ENCODE results near the gene LENG1.

LENG1 gene

DNA sequence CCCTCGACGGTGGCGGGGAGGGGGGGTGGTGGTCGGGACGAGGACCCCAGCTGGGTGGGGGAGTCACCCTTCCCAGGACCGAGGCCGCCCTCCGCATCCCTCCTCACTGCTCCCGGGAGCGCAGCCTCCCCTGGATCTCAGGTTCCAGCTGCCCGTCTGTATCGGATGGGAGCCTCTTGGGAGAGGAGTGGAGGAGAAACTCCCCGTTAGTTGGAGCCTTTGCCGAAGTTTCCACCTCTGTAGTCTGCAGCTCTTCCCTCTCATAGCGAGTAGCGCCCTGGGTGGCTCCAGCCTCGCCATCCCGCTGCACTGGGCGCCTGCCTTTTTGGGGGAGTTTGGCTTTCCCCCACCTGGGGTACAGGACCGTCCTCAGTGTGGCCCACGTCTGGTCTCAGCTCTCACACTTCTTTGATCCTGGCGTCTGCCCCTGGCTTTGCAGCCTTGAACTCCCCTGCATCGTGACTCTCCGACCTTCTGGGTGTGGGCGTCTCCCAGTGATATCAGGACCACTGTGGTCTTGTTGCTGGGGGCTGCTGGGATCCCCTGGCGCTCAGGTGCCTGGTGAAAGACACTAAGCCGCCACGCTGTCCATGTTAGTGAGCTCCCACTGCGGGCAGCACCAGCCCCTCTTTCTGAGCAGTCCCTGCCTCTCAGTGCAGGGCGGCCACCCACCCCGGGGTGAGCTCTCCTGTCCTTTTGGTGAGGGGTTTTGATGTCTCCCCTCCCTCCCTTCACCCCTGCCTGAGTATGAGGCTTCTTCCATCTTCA lies 20.8 kb downstream of the LENG1 start:
- DNase-seq (ENCODE audit: low read depth), result no peak

DNA sequence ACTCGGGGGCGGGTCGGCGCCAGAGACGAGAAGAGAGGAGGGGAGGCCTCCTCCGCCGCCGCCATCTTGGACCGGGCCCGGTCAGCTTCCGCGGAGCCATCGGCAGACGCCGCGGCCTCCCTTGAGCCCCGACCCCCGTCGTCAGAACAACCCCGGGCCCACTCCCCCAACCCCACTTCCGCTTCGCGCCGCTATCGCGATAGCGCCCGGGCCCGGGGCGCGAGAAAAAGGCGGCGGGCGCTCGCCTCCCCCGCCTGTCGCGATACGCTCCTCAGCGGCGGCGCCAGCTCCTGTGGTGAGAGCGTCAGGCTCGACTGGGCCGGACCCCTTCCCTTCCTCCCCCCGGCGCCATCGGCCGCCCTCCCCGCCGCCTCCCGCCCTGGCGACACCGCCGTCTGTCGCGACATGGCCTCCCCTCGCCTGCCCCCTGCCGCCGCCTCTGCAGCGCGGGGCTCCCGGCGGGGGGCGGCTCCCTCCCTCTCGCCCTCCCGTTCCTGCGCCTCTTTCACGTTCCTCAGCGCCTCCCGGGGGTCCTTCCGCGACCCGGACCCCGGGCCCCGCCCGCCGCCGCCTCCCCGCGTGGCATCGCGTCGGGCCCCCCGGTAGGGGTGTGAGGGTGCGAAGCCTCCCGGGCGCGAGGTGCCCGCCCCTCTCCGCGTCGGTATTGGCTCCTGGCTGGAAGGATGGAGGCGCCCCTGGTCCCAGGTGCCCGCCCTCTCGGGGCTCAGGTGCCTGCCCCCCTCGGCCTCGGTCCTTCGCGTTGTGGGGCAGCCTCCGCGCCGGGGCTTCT lies 21.6 kb downstream of the LENG1 start, which contains the start of gene CNOT3:
Gene CNOT3 (plus strand): TSS at position 64 of the 790 bp plus-strand sequence. CDS start 5,217 bp downstream, outside the sequence.
- no peak for DNase-seq (ENCODE audit: low read depth)

DNA sequence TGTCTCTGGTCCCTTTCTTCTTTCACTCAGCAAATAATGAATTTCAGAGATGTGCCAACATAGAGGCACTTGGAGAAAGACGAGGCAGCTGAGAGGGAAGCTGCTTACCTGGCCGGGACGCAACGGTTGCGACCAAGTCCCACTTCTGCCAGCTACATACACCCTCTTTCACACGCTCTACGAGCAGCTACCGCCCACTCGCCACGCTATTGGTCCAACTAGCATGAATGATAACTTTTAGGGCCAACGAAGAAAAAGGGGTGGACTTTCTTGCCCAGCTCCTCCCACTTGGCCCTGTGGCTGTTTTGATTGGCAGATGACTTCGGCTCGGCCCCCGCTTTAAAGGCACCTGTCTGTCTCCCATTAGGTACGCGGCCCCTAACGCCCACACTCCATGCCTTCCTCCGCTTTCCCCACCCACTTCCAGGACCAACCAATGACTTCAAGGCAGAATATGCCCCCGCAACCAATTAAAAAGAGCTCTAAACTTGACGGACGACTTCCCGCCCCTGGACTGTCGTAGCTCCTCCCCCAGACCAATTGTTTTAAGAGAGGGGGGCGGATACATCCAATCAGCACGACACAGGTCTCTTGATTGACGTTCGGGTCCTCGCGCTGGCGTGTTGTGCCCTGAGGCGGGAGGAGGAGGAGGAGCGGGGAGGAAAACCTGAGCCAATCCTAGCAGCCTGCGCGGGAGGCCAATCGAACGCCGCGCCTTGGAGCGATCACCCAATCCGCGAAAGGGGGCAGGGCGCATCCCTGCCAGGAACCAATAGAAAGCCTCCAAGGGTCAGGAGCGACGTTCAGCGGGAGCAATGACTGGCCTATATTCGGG lies 22.4 kb downstream of the LENG1 start:
- DNase-seq (ENCODE audit: low read depth), result peak; percentile 100

DNA sequence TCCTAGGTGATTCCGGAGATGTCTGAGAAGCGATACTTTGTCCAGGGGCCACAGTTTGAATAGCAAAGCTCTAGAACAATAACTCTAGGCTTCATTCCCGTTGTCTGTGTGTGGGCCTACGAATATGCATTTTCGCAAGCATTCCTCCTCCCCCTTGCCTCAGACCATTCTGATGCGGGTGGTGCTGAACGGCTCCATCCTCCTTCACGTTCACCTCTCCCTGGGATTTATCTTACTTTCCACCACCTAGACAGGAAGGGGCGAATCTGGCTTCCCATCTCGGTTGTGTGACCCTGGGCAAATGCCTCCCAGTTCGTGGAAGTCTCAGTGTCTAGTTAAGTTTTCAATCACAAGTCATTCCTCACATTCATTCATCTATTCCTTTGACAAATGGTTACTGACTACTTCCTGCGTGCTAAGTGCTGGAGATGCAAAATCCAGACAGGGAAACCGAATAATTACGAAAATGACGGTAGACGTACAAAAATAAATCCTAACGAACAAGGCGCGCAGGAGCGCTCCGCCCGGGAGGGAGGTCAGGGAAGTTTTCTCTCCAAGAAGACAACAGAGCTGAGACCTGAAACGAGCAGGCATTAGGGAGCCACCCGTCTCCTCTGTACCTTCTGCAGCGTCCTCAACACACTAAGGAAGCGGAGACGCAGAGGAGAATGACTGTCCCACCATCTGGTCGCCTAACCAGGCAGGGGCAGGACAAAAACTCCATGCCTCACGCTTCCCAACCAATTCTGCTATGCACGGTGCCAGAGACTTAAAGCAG lies 23.2 kb downstream of the LENG1 start:
- DNase-seq (ENCODE audit: low read depth), result no peak

DNA sequence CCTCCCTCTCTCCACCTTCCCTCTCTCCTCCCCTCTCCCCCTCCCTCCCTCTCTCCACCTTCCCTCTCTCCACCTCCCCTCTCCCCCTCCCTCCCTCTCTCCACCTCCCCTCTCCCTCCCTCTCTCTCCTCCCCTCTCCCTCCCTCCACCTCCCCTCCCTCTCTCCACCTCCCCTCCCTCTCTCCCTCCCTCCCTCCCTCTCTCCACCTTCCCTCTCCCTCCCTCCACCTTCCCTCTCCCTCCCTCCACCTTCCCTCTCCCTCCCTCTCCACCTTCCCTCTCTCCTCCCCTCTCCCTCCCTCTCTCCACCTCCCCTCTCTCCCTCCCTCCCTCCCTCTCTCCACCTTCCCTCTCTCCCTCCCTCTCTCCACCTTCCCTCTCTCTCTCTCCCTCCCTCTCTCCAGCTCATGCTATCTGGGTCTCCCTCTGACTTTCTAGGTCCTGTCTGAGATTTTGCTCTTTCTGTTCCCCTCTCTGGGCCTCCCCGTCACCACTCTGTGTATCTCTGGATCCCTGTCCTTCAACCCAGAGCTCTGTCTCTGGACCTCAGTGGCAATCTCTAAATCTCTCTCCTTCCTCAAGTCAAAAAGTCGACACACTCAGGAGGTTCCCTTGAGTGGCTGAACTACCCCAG lies 25.4 kb downstream of the LENG1 start:
- no peak for DNase-seq (ENCODE audit: low read depth)

DNA sequence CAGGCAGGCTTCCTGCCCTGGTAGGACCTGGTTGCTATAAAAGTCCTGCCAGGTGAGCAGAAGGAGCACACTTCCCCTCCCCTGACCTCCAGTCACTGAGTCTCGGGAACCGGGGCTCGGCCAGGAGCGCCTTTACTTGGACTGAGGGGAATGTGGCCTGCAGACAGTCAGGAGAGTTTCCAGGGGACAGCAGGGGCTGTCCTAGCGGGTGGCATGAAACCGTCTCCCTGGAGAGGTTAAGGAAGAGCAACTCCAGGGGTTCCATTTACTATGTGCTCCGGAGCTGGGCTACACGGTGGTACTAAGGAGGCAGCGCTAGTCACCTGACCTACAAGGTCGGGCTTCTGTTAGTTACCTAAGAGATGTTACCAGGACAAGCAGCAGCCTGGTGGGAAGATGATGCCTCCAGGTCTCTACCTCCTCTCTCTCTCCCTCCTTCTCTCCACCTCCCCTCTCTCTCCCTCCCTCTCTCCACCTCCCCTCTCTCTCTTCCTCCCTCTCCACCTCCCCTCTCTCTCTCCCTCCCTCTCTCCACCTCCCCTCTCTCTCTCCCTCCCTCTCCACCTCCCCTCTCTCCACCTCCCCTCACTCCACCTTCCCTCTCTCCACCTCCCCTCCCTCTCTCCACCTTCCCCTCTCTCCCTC lies 26.1 kb downstream of the LENG1 start:
- no peak for DNase-seq (ENCODE audit: low read depth)

DNA sequence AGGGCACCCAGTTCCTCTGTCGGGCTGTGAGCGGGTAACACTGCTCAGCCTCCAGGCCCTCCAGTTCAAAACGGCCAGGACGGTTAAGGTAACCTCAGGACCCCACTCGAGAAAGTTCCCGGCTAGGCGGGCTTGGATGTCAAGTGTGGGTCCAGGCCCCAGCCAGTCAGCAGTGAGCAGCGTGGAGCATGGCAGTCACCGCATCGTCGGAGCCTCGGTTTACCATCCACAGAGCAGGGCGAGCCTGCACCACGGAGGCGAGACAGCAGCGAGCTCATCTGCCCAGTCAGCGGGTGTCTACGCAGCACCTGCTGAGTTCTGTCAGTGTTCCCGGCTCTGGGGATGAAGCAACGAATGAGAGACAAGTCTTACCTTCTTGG lies 29.9 kb downstream of the LENG1 start:
- DNase-seq (ENCODE audit: low read depth), result no peak

DNA sequence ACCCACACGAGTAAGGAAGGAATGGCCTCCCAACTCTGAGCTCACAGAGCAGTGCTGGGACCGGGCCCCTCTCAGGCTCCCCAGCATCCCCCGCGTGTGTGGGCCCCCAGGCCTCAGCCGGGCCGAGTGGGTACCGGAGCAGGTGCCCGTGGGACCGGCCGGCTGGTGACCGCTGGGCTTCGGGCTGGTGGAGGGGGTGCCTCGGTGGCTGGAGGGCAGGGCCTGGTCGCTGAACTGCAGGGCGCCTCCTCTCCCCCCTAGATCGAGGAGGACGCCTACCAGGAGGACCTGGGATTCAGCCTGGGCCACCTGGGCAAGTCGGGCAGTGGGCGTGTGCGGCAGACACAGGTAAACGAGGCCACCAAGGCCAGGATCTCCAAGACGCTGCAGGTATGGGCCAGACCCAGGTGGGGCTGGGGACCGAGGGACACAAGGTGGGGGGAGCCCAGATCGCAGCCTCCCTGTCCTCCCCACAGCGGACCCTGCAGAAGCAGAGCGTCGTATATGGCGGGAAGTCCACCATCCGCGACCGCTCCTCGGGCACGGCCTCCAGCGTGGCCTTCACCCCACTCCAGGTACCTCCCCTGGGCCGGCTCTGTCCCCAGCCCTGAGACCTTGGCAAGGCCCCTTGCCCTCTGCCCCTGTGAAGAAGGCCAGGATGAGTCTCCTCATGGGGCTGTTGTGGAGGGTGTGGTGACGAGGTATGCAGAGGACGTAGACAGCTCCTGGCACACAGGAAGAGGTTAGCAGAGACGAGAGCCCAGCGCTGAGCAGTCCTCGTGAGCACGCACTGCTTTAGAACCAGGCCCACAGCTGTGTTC lies 30.5 kb downstream of the LENG1 start:
- DNase-seq (ENCODE audit: low read depth), result no peak

DNA sequence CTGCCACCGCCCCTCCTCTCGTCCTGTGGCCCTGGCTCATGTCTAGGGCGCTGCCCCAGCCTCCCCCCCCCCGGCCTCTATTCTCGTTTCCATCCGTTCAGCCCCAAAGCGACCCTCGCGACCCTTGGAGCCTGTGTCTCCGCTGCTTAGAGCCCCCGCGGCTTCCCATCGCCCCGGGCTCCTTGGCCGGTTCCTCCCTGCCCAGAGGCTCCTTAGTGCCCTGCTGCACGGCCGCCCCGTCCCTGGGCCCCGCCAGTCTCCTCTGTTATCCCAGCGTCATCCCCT lies 31.1 kb downstream of the LENG1 start:
- no peak for DNase-seq (ENCODE audit: low read depth)

DNA sequence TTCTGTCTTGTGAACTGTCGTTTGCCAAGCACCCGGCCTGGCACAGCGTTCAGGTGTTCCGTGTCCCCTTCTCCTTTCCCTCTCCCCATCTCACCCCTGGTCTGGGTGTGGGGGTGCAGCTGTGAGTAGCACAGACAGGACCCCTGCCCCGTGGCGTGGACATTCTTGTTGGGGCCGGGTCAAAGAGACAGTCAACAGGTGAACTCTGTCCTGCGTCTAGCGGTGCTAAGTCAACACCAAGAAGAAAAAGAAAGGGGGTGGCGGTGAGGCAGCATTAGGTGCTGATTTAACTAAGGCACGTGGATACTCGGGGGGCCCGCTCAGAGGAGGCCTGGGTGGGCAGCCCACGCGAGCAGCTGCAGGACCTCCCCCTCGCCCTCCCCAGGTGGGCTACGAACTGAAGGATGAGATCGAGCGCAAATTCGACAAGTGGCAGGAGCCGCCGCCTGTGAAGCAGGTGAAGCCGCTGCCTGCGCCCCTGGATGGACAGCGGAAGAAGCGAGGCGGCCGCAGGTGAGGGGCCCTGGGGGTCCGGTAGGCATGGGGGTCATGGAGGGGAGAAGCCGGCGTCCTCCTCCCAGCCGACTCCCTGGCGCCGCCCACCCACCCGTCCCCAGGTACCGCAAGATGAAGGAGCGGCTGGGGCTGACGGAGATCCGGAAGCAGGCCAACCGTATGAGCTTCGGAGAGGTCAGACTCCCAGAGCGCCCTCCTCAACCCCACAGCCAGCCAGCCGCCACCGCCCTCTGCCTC lies 31.7 kb downstream of the LENG1 start:
- no peak for DNase-seq (ENCODE audit: low read depth)

DNA sequence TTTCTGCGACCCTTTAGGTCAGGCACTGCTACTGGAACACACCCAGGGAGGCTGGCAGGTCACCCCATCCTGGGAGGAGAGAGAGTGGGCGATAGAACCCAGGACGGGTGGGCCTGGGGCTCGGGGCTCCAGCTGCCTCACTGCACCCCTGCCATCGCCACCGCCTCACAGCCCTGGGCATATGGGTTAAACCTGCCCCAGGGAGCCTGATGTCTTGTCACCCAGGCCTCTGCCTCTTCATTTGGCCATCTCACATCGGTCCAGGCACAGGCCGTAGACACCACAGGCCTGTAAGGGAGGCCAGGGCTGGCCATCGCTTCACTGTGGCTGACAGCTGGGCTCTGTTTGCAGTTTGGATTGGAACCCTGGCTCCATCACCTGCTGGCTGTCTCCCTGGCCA lies 33.8 kb downstream of the LENG1 start:
- no peak for DNase-seq (ENCODE audit: low read depth)

DNA sequence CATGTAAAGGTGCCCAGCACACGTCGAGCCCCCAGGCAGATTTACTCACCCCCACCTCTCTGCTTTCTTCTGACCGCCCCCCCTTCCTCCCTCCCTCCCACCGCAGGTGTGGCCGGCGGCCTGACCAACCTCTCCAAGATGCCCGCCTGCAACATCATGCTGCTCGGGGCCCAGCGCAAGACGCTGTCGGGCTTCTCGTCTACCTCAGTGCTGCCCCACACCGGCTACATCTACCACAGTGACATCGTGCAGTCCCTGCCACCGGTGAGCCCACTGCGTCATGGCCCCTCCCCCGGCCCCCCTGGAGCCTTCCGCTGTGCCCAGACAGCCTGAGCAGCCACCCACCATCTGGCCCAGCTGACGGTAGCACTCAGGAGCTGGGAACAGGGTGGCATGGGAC lies 35.1 kb downstream of the LENG1 start:
- no peak for DNase-seq (ENCODE audit: low read depth)

DNA sequence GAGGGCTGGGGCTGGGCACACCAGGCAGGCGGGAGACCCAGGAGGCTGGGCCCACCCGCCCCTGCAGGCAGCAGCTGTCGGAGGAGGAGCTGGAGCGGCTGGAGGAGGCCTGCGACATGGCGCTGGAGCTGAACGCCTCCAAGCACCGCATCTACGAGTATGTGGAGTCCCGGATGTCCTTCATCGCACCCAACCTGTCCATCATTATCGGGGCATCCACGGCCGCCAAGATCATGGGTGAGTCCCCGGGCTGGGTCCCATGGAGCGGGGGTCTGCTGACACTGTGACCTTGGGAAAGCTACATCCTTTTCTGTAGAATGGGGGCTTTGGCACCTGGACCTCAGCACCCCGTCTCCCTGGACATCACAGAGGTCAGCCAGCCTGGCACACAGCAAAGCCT lies 35.8 kb downstream of the LENG1 start:
- DNase-seq (ENCODE audit: low read depth), result no peak

DNA sequence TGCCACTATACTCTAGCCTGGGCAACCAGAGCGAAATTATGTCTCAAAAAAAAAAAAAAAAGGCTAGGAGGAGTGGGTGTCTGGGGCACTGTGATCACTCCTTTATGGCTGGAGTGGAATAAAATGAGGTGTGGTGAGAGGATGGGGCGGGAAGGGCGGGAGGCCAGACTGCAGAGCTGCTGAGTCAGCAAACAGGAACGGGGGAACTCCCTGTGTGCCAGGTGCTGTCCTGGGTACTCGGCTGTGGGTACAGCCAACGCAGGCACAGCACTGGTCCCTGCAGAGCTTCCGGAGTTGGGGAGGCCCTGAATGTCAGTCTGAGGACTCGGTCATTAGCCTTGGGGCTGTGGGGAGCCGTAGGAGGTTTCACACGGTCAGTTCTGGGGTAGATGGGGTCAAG lies 38.3 kb downstream of the LENG1 start:
- DNase-seq (ENCODE audit: low read depth), result no peak

DNA sequence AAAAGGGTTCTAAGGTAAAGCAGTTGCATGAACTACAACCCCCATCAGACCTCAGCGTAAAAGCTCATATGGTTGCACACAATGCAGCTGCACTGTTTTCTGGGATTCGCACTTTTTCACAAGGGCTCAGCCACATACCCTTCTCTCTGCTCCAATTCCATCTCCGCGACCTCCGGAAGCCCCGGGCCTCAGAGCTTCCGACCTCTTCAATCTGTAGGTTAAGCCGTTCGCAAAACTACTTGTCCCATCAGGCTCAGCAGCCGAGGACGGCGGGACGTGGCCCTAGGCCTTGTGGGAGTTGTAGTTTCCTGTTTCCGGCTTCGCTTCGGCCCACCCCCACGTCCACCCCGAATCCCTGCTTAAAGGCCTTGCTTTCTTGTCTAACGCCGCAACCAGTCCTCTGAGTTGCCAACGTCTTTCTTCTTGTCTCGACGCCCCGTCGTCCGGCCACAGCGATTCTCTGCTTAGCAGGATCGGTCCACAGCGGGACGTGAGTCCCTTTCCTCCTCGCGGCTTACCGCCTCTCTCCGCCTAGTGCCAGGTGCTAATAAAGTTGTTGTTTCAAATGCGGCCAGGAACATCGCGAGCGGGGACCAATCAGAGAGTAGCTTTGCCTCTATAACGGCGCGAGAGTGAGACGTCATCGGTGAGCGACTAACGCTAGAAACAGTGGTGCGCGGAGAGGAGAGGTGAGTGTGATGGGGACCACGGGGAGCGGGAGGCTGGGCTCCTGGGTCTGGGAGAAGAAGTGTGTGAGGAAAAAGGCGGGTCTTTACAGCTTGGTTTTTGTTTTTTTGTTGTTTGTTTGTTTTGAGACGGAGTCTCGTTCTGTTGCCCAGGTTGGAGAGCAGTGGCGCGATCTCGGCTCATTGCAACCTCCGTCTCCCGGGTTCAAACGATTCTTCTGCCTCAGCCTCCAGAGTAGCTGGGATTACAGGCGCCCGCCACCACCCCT lies 44.1 kb downstream of the LENG1 start, which contains the start of the genes PRPF31 and TFPT:
Gene PRPF31 (plus strand): TSS at position 646 of the 955 bp plus-strand sequence. CDS start 2,525 bp downstream, outside the sequence.
Gene TFPT (minus strand): TSS at position 549 of the 955 bp plus-strand sequence. CDS start 388 bp downstream, at position 161.
- peak; percentile 89 for DNase-seq (ENCODE audit: low read depth)

DNA sequence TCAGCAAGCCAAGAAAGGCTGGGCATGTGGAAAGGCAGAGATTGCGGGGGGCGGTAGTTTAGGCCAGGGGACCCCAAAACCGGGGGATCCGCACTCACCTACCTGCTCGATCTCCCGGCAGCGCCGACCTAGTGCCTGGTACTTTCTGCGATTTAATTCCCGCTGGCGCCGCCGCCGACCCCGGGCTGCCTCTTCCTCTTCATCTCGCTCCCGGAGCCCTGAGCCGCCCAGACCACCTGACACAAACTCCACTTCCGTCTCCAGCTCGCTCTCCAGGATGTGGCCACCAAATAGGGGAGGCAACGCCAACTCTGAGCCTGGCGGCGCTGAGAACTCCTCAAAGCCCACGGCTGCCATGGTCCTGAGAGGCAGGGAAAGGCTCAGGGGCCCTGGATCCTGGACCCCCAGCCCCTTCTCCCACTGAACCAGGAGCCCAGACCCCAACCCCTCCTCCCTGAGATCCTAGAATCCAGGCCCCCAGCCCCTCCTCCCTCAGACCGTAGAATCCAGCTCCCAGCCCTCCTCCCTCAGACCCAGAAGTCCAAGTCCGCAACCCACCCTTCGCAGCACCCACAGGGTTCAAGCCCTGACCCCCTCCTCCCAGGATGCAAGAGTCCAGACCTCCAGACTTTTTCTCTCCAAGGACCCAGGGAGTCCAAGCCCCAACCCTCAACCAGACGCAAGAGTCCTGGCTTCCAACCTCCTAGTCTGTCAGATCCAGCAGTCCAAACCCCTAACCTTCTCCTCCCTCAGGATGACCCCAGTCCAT lies 45.0 kb downstream of the LENG1 start:
- no peak for DNase-seq (ENCODE audit: low read depth)

DNA sequence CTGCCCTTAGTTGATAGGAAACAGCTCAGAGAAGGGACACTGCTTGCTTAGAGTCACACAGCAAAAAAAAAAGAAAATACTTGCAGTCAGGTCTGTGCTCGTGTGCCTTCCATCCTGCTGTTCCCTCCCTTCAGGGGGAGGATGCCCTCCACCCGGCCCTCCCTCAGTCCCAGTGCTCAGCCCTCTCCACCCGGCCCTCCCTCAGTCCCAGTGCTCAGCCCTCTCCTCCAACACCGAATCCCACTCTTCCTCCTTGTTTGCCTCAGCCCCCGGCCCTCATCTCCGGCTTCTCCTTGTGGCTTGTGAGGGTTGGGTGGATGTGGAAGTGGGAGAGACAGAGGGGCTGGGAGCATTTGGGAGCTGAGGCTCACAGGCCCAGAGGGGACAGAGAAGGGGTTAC lies 49.9 kb downstream of the LENG1 start:
- no peak for DNase-seq (ENCODE audit: low read depth)

All from fibroblast of the conjunctiva (primary cell).